ENCODE data around the gene MSANTD3. TPM values are rescaled to one million over a fixed set of nuclear protein-coding genes. Genes with fewer than 3 reads are reported as not detected.

The MSANTD3 gene
- polyA plus RNA-seq, 1 experiment, result 63.1 TPM

DNA sequence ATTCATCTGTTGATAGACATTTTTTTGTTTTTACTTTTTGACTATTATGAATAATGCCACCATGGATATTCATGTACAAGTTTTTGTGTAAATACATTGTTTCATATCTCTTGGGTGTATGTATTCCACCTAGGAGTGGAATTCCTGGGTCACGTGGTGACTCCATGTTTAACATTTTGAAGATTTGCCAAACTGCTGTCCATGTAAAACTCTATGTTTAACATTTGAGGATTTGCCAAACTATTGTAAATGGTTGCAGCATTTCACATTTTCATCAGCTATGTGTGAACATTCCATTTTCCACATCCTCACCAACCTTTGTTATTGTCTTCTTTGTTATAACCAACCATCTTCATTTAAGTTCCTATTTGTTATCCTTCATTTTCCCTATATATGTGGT lies 58.3 kb downstream of the MSANTD3 start:
- H3K27me3 ChIP-seq (ENCODE audit: control insufficient read depth, insufficient read depth, low read length), result no peaks in the 10 kb centered on the region
- DNase-seq (ENCODE audit: low read depth, low spot score), result no peak
- no peak overlapping the region for H3K27ac ChIP-seq (ENCODE audit: low read depth, low read length)
- H3K9me3 ChIP-seq (ENCODE audit: control insufficient read depth, insufficient read depth, low read length), result no peaks in the 10 kb centered on the region
- no peak overlapping the region for H3K4me3 ChIP-seq (ENCODE audit: low read depth, low read length)
- ChIA-PET POLR2A (no interaction called here), CTCF (interaction anchor here (0.6 to 1.2 kb wide), 2 partner anchors 21 to 1082 kb away, joined by 4 to 5 read pairs; no protein-coding TSS in a partner anchor)
- no peak for TF ChIP-seq CTCF (IDR thresholded peaks at IDR 0.05; ENCODE audit: low read depth, low read length)

- H3K27ac ChIP-seq (ENCODE audit: low read depth, low read length), result no peak overlapping the region
- H3K9me3 ChIP-seq (ENCODE audit: control insufficient read depth, insufficient read depth, low read length), result no peaks in the 10 kb centered on the region
- no peak for TF ChIP-seq CTCF (IDR thresholded peaks at IDR 0.05; ENCODE audit: low read depth, low read length)
- POLR2A ChIA-PET, result no interaction called here
- DNase-seq (ENCODE audit: low read depth, low spot score), result no peak
- H3K27me3 ChIP-seq (ENCODE audit: control insufficient read depth, insufficient read depth, low read length), result no peaks in the 10 kb centered on the region
- no peak overlapping the region for H3K4me3 ChIP-seq (ENCODE audit: low read depth, low read length)
- CTCF ChIA-PET, result interaction anchor here (1.1 to 1.3 kb wide), 2 partner anchors 11 to 19 kb away, joined by 3 to 5 read pairs; no protein-coding TSS in a partner anchor
Observed at GRCh38 chr9:100486479-100487176, 59.7 kb downstream of the MSANTD3 start.

DNA sequence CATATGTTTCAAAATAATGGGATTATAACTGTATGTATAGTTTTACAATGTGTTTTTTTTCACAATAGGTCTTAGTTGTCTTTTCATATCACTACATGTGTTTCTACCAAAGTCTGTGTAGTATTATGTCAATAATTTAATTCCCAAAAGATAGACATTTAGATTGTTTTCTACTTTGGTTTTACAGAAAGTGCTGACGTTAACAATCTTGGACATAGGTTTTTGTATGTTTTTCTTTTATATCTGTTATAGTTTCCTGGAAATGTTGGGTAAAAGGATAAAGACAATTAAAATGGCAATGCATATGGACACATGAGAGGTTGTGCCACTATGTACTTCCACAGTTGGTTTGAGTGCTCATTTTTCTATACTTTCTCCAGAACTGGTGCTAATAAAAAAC lies 61.2 kb downstream of the MSANTD3 start:
- Histone ChIP-seq H3K9me3 (ENCODE audit: control insufficient read depth, insufficient read depth, low read length) (no peaks in the 10 kb centered on the region), H3K27ac (ENCODE audit: low read depth, low read length) (no peak overlapping the region), H3K27me3 (ENCODE audit: control insufficient read depth, insufficient read depth, low read length) (no peaks in the 10 kb centered on the region), H3K4me3 (ENCODE audit: low read depth, low read length) (no peak overlapping the region)
- no peak for DNase-seq (ENCODE audit: low read depth, low spot score)
- no peak for TF ChIP-seq CTCF (IDR thresholded peaks at IDR 0.05; ENCODE audit: low read depth, low read length)
- ChIA-PET POLR2A (no interaction called here), CTCF (no interaction called here)

GRCh38 chr9:100489836-100490235 lies 62.9 kb downstream of the MSANTD3 start:
- no peak for DNase-seq (ENCODE audit: low read depth, low spot score)
- H3K4me3 ChIP-seq (ENCODE audit: low read depth, low read length), result no peak overlapping the region
- H3K9me3 ChIP-seq (ENCODE audit: control insufficient read depth, insufficient read depth, low read length), result no peaks in the 10 kb centered on the region
- ChIA-PET CTCF (no interaction called here), POLR2A (no interaction called here)
- no peak overlapping the region for H3K27ac ChIP-seq (ENCODE audit: low read depth, low read length)
- no peaks in the 10 kb centered on the region for H3K27me3 ChIP-seq (ENCODE audit: control insufficient read depth, insufficient read depth, low read length)
- TF ChIP-seq CTCF (IDR thresholded peaks at IDR 0.05; ENCODE audit: low read depth, low read length), result no peak

GRCh38 chr9:100492952-100493351 lies 66.0 kb downstream of the MSANTD3 start:
- TF ChIP-seq CTCF (IDR thresholded peaks at IDR 0.05; ENCODE audit: low read depth, low read length), result peak; percentile 21; the same call in 1 of the 2 replicates
- POLR2A ChIA-PET, result interaction anchor here (0.6 kb wide), 1 partner anchor 64 kb away, joined by 3 read pairs; no protein-coding TSS in a partner anchor
- CTCF ChIA-PET, result interaction anchor here (0.9 to 1.2 kb wide), 3 partner anchors 13 to 168 kb away, joined by 3 to 5 read pairs (median 4); no protein-coding TSS in a partner anchor
- no peak overlapping the region for H3K4me3 ChIP-seq (ENCODE audit: low read depth, low read length)
- H3K27ac ChIP-seq (ENCODE audit: low read depth, low read length), result no peak overlapping the region
- no peaks in the 10 kb centered on the region for H3K9me3 ChIP-seq (ENCODE audit: control insufficient read depth, insufficient read depth, low read length)
- H3K27me3 ChIP-seq (ENCODE audit: control insufficient read depth, insufficient read depth, low read length), result no peaks in the 10 kb centered on the region
- no peak for DNase-seq (ENCODE audit: low read depth, low spot score)
